HEK293T (cell line): ENCODE measurements around the gene ENDOG.

Experiments used
- ARNT ChIP-seq: fragments of 450-650 bp; IDR thresholded peaks from 2 replicates; pipeline ENCODE4 v1.6.1; 2017; ENCODE audit warnings: mild to moderate bottlenecking
- BHLHE40 ChIP-seq: fragments of 450-650 bp; IDR thresholded peaks from 2 replicates; pipeline ENCODE4 v1.6.1; 2016; ENCODE audit warnings: mild to moderate bottlenecking, moderate library complexity, borderline replicate concordance
- CTBP1 ChIP-seq: fragments of 450-650 bp; IDR thresholded peaks from 2 replicates; pipeline ENCODE4 v1.6.1; 2016; ENCODE audit warnings: borderline replicate concordance
- ELF4 ChIP-seq: fragments of 450-650 bp; IDR thresholded peaks from 2 replicates; pipeline ENCODE4 v1.6.1; 2017; ENCODE audit warnings: antibody characterized with exemption
- FOXA1 ChIP-seq: fragments of 450-650 bp; IDR thresholded peaks from 2 replicates; pipeline ENCODE4 v1.6.1; 2016; ENCODE audit warnings: mild to moderate bottlenecking
- FOXM1 ChIP-seq: fragments of 450-650 bp; IDR thresholded peaks from 2 replicates; pipeline ENCODE4 v1.6.1; 2017; ENCODE audit warnings: mild to moderate bottlenecking, borderline replicate concordance
- SUZ12 ChIP-seq: fragments of 450-650 bp; IDR thresholded peaks from 2 replicates; pipeline ENCODE4 v1.6.1; 2016; ENCODE audit warnings: mild to moderate bottlenecking
- TARDBP ChIP-seq: fragments of 450-650 bp; IDR thresholded peaks from 2 replicates; pipeline ENCODE4 v1.6.1; 2016

GRCh38 chr9:128862401-128862851, 44.1 kb downstream of the ENDOG start:
- no peak for TF ChIP-seq BHLHE40
- TF ChIP-seq FOXM1 = no peak
- no peak for TF ChIP-seq TARDBP
- TF ChIP-seq ELF4 = no peak
- no peak for TF ChIP-seq ARNT
- TF ChIP-seq CTBP1 = no peak
- no peak for TF ChIP-seq FOXA1
- no peak for TF ChIP-seq SUZ12
